Limb (tissue), 2 donors: ENCODE results near the gene LCN2.
"Not testable (repeated sequence)": the region's sequence is repeated elsewhere in the genome, so short reads cannot be mapped to it uniquely, and the experiment has no call there.

Experiments
- DNase-seq, 2 donors: peaks; one replicate each; pipeline ENCODE4 v3.0.0-alpha.2; 2016; ENCODE audit errors: extremely low spot score in 2 of 2

The LCN2 gene

DNA sequence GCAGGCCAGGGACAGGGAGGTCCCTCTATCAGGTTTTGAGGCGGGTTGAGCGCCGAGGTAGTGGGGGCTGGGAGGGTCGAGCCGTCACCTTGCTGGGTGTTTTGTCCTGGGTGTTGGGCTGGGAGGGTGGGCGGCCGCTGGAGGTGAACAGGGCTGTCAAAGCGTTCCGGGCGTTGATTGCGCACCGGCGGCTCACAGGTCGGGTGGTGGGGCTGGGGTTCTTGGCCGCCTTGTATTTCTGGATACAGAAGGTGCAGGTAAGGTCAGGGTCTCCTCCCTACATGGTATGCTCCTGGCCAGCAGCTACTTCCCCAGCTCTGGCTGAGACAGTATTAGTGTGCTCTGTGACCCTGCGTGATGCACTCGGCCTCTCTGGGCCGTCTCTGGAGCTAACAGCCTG is 16.9 kb downstream of the LCN2 start:
- DNase-seq = no peak

DNA sequence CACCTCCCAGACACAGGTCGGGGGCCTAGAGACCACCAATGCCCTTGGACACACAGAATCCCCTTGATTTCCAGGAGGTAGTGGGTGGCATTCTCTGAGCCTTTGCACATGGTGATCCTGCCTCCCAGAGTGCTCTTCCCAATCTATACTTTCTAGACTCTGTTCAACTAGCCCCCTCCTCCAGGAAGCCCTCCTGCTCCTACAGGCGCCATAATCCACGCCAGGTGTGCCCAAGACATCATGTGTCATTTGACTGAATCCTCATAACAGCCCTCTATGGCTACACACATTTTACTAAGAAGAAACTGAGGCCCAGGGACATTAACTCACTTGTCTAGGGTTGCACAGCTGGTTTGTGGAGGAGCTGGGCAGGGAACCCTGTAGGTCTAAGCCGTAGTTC is 18.0 kb downstream of the LCN2 start:
- DNase-seq = no peak

DNA sequence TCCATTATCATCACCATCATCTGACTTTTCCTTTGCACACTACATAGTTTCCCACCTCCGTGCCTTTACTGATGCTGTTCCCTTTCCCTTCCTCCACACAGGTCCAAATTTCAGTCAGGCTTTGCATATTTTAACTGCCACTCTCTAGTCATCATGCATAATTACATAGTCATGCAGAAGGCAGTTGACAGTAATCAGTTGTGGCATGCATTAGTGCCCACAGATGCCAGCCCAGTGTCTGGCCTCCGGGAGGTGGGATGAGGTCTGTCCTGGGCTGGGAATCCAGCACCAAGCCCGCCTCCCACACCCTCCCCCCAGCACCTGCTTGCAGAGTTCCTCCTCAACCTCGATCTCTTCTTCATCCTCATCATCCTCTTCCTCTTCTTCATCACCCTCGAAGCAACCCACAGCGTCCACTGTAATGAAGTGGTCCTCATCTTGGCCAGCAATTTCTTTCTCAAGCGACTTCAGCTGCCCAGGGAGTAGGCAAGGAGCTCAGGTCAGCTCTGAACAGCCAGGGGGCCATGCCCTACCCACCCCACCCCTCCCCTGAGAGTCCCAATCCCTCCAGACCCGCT is 19.6 kb downstream of the LCN2 start:
- DNase-seq = no peak

DNA sequence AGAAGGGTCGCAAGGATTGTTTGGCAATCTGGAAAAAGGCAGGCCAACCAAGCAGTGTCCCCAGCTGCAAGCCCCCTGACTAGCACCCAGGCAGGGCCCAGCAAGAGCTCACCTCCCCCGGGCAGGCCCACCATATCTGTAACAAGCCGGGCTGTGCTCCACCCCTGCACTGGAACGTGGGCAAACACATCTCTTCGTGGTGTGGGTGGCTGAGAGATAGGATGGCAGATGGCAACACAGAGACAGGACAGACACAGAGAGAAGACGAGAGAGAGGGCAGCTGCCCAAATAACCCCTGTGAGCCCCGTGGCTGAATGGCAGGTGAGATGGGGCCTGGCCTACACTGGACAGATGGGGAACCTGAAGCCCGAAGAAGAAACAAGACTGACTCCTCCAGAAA is 20.2 kb downstream of the LCN2 start:
- DNase-seq = no peak

DNA sequence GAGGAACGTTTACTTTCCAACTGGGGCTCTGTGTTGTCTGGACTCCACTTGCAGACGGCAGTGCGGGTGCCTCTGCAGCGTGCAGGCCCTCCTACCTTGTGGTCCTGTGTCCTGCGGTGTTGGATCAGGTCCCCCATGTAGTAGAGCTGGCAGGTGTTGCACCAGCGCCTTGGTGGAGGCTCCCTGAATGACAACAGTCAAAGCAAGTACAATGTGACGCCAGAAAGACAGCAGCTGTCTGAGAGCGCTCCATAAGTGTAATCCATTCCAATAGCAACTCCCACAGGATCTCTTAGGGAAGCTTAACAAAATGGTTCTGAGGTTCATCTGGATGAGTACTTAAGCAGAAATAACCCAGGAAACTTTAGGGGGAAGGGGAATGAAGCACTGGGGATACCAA is 20.7 kb downstream of the LCN2 start:
- no peak for DNase-seq

DNA sequence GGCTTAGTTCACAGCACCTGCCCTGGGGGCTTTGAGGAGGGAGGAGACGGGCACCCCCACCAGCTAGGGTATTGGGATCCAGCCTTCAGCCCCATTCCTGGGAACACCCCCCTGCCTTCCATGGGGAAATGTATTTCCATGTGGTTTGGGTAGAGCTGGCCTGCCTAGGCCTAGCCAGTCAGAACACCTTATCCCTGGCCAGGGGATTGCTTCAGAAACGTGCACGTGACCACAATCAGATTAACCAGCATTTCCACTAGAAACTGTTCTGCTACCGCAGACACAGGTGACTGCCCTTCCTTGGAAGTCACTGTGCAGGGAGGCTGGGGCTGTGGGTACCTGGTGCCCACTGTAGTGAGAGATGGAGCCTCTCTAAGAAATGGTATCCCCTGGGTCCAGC is 24.8 kb downstream of the LCN2 start:
- DNase-seq = no peak

DNA sequence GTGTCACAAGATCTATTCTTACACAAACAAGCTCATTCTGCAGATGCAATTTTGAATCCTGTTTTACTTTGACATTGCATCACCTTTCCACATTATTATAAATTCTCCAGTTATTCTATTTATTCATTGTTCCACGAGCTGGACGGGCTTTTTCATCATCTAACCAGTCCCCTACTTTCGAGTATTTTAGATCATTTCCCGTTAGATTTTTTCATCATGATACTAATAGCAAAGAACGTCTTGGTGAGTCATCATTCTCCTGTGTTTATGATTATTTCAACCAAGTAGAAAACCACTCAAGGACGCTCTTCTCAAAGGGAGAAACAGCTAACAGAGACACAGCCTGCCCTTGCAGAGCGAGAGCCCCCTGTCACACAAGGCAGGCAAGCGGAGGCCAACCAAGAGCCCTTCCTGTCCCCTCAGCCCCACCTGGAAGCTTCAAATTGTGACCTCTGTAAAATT is 25.9 kb downstream of the LCN2 start:
- DNase-seq = no peak

DNA sequence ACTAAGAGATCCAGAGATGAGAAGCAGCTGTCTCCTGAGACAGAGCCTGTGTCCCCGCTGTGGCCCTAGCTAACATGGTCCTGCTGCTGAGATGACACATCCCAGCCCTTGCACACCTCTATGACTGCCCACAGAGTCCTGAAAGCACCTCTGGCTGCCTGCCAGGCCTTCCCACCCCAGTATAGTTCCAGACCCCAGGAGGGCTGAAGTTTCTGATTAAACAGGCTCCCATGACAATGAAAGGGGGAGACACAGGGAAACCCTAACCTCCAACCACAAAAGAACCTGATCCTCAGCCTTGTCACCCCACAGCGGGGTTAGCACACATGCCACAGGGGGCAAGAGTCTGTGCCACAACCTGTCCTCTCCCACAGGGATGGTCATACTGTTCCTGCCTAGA is 26.5 kb downstream of the LCN2 start:
- DNase-seq = no peak

DNA sequence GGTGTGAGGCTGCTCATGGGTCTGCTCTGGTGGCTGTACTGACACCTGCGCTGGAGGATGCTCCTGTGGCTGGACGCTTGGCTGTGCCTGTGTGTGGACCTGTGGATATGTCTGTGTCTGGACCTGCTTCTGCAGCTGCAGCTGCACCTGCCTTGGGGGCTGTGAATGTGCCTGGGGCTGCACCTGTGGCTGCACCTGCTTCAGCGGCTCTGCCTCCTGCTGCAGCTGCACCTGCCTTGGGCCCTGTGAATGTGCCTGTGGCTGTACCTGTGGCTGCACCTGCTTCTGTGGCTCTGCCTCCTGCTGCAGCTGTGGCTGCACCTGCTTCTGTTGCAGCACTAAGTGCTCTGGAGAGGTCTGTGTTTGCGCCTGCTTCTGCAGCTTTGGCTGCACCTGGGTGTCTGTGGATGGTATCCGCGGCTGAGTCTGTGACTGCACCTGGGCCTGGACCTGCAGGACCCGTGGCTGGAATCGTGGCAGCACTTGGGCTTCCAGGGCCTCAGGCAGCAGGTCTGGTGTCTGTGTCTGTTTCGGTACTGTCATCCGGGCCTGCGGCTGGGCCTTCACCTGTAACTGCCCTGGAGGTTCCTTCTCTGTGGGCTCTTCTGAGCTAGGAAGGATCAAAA is 29.7 kb downstream of the LCN2 start:
- no peak for DNase-seq

DNA sequence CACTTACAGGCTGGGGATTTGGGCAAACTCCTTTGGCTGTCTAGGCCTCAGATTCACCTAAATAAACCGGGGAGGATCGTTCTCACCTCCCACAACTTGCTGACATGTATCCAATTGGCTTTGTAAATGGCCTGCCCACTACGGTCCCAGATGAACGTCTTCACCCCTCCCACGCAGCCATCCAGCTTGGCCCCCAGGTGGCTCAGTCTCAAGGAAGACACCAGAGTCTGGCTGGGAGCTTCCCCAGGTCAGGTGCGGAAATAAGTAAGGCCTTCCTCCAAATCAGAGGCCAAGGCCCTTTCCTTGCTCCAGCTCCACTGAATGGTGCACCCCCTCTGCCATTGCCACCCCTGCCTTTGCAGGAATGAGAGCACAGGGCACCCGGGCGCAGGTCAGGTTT is 30.7 kb downstream of the LCN2 start:
- no peak for DNase-seq

DNA sequence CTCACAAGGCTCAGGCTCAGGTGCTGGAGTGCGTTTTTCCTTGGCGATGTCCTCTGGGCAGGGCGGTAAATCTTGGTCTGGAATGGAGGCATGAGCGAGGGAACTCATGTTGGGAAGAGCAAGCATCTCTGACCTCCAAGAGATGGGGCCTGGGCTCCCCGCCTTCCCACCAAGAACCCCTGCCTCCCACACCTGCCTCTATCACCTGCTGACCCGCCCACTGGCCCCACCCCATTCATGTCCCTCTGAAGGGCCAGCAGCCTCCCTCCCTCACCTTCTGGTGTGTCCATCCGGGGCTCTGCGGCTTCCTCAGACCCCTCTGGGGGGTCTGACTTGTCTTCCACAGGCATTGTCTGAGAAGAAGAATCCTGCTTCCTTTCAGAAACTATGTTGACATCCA is 31.2 kb downstream of the LCN2 start:
- DNase-seq = no peak

DNA sequence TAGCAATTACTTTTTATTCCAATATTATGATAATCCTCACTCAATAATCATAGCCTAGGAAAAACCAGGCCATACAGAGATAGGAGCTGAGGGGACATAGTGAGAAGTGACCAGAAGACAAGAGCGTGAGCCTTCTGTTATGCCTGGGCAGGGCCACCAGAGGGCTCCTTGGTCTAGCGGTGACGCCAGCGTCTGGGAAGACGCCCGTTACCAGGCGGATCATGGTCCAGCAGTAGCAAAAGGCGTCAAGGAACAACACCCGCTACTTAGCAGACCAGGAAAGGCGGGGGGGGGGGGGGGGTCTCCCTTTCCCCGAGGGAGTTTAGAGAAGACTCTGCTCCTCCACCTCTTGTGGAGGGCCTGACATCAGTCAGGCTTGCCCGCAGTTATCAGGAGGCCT is 32.2 kb downstream of the LCN2 start:
- not testable (repeated sequence) for DNase-seq

DNA sequence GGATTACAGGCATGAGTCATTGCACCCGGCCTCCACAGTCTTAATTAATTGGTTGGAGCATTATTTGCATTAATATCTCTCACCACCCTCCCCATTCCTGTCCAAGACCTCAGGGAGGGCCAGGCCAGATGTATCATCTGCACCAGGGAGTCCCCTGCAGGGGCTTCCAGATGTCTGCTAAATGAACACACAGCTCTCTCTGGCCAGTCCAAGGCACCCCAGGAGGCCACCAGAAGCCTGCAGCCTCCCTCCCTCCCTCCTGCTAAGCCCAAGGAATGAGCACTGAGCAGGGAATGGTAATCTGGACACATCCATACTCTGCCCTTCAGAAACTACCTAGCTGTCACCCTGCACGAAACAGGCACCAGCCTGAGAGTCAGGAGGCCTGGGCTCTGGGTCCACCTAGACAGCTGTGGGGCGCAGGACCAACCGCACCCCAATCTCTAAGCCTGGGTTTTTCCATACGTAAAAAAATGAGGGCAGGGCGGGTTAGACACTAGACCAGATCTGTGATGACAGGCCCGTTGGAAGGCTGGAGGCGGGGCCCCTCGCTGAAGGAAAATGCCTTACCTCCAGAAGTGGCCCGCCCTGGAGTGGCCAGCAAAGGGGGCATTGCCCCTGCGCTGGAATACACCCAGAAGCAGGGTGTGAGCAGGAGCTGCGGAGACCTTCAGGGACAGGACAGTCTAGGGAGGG is 33.8 kb downstream of the LCN2 start:
- DNase-seq = no peak

DNA sequence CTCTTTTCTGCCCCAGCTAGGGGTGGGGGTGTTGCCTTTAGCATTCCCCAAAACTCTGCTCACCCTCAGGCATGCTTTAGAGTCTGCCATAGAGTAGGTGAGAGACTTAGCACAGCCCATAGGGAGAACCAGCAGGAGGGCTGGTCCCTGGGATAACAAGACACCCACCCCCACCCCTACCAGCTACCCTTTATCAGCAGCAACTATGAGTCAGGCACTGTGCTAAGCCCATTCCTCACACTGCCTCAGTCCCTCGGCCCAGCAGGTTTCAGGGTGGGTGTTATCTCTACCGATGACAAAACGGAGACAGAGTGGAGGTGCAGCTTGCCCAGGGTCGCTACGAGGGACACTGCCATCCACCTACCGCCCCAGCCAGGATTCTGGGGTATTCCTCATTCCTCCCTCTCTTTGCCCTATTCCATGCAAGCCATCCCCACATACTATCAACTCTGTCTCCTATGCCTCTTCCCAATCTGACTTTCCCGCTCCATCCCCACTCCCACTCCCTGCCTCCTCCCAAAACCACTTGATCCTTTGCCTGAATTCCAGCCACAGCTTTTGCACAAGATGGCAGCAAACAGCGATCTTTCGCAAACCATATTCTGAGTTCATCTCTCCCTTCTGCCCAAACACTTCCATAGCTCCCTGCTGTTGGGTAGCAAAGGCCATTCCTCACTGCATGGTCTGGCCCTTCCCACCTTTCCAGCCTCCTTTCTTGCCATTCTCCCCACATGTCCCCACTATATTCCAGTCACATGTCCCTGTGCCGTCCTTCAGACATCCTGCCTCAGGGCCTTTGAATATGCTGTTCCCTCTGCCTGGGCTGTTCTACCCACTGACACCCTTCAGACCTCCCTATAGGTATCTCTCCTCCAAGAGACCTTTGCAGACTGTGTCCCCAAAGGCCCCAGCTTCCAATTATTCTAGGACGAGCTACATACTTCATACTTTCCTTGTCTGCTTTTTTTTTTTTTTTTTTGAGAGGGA is 37.0 kb downstream of the LCN2 start:
- no peak for DNase-seq

DNA sequence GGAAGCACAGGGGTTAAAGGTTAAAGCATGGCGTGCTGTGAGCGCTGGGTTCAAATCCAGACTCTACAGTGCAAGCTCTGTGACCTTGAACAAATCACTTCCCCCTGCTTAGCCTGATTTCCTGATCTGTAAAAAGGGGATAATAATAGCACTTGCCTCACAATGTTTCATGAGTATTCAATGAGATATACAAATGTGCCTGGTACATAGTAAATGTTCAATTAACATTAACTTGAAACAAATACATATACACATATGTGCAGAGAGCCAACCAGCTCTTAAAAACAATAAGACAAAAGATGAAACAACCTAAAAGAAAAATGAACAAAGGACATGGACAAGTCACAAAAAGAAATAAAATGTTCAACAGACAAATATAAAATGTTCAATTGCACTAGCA is 38.1 kb downstream of the LCN2 start:
- DNase-seq = no peak

DNA sequence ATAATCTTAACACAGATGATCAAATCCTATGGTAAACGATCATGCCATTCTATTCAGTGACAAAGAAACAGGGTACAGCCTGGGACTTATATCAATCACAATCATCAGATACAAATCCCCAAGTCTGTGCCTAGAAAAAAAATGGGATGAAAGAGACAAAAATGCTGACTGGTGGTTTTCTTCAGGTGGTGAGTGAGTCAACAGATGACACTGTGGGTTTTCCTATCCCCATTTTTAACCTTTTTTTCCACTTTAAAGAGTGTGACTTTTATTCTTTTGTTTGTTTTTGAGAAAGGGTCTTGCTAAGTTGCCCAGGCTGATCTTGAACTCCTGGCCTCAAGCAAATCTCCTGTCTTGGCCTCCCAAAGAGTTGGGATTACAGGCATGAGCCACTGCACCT is 39.0 kb downstream of the LCN2 start:
- no peak for DNase-seq

DNA sequence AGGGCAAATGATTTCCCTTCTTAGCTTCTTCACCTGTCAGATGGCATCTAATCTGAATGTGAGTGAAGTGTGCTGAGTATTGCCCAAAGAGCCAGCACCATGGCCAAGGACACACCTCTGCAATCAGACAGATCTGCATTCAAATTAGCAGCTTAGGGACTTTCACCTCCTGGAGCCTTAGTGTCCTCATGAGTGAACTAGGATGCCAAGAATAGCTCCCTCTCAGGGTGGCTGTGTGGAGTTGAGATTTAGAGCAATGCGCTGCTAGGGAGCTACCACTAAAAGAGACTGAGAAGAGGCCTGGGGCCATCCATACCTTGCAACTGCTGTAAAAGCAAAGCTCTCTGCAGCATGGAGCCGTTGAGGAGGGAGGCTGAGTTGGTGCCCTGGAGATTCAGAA is 40.8 kb downstream of the LCN2 start:
- DNase-seq = no peak

DNA sequence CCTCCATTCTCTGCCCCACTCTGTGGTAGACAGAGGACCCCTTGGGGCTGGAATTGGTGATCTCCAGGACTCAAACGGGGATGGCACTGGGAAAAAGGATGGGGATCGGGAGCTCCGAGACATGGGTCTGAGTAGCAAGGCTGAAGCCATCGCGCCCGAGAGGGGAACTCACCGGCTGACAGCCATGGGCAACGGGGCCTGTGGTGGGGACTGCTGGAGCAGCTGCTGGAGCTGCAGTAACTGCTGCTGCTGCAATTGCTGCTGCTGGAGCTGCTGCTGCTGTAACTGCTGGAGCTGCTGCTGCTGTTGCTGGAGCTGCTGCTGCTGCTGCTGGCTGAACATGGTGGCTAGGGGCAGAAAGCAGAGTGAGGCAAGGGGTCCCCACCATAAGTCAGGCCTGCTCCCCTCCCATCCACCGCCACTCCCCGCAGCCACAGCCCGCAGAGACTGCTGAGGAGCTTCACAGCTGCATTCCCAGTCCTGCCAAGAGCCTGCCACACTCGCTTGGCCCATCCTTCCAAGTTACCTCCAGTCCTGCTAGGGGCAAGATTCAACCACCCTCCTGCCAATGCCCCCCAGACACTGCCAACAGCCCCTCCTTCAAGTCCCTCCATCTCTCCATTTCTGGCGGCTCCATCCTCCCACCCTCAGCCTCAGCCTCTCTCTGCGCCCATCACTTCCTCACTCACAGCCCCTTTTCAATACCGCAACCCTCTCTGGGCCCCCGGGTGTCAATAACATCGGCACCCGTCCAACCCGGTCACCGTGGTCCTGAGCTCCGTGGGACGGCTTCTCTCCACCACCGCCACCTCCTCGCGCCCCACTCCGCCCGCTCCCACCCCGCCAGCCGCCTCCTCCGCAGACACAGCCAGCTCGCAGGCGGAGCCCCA is 41.5 kb downstream of the LCN2 start:
- DNase-seq = peak in 1 of 2 donors; percentile 54

DNA sequence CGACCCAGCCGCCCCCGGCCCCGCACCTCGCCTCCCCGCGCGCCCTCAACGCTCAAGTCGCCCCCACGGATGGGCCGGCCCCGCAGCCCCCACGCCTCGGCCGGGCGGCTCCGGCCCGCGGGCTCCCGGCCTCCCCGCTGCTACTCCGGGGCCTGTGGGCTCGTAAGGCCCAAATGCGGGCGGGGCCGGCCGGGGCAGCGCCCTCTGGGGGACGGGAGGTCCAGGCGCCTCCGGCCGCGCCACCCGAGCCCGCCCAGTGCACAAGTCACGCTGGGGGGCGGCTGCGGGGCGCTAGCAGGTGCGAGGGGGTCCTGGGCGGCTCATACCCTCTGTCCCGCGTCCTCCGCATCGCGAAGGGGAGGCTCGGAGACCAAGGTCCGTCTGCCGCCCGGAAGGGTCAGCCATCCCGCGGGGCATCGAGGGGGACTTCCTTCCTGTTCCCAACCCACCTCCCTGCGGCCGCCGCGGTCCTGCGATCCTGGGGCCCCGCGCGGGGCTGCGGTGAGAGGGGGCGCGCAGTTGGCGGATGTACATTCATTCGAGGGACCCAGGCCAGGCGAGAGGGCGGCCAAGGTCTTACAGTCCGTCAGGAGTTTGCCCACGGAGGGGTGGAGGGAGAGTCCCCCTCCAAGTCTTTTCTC is 42.3 kb downstream of the LCN2 start, which contains the start of gene CIZ1:
TSS of gene CIZ1 (minus strand) at position 167 of the 641 bp plus-strand sequence. CDS start 715 bp downstream, outside the sequence.
- DNase-seq = peak; percentile 66 to 90
